GM12878 (cell line): ENCODE results near the gene C10orf67. TPM values are rescaled to one million over a fixed set of nuclear protein-coding genes. Genes with fewer than 3 reads are reported as not detected.

Experiments used
- ATAC-seq: fragments of 200-7000 bp; cut with Tn5 transposase; 3 replicates; pipeline ENCODE4 v1.9.1; 2020; ENCODE audit warnings: mild to moderate bottlenecking, moderate library complexity
- BruUV-seq: library from RNA; stranded (reverse); fragments of 400-500 nt; replicated peaks from 2 replicates; lab custom pipeline; 2021; lab: Mats Ljungman, UMichigan
- CTCF ChIA-PET: fragments of 300-600 bp; sonication (Branson Sonifier 250); formaldehyde crosslinking; extraction: SDS; loops from one replicate; lab custom pipeline; 2021; ENCODE audit warnings: inconsistent platforms; lab: Yijun Ruan, JAX
- POLR2A ChIA-PET: fragments of 350-600 bp; formaldehyde crosslinking; extraction: SDS; loops from one replicate; lab custom pipeline; 2021; ENCODE audit warnings: inconsistent platforms; lab: Charles Lee
- RAD21 ChIA-PET: fragments of 300-600 bp; sonication (Branson Sonifier 250); formaldehyde crosslinking; loops from one replicate; lab custom pipeline; 2023; ENCODE audit warnings: antibody characterized with exemption; ENCODE audit not compliant: unreplicated experiment; lab: Charles Lee
- SMC1A ChIA-PET: fragments of 300-600 bp; sonication (Branson Sonifier 250); formaldehyde crosslinking; loops from one replicate; lab custom pipeline; 2023; ENCODE audit not compliant: unreplicated experiment, uncharacterized antibody; lab: Charles Lee
- DNase-seq: peaks from one replicate; pipeline ENCODE4 v3.0.0-alpha.2; 2011; ENCODE audit warnings: low read depth, low spot score
- FAIRE-seq: peaks from 3 replicates; lab custom pipeline; 2011; peaks lifted over from hg19 to GRCh38; lab: Jason Lieb, UNC
- H2AFZ ChIP-seq: 2 replicates; pipeline ENCODE4 v1.6.0; 2011; ENCODE audit warnings: low read depth, low read length, control low read depth; ENCODE audit not compliant: control insufficient read depth
- H3K27ac ChIP-seq: 2 replicates; pipeline ENCODE4 v1.5.1; 2011; ENCODE audit warnings: control low read depth; ENCODE audit not compliant: control insufficient read depth, insufficient read depth
- H3K27me3 ChIP-seq, 2 experiments: replicated peaks in 1 of 2; 2 replicates each; pipeline versions ENCODE4 v1.6.0 to v1.6.1; 2011; ENCODE audit warnings: low read length in 1 of 2; ENCODE audit not compliant: control insufficient read depth in 2 of 2, insufficient read depth in 2 of 2
- H3K36me3 ChIP-seq, 2 experiments: 2 replicates each; pipeline ENCODE4 v1.5.1; 2011; ENCODE audit warnings: low read length in 1 of 2; ENCODE audit not compliant: control insufficient read depth in 2 of 2, insufficient read depth in 2 of 2
- H3K4me1 ChIP-seq: 2 replicates; pipeline ENCODE4 v1.6.1; 2011; ENCODE audit warnings: mild to moderate bottlenecking, low read length, moderate library complexity, mixed read lengths; ENCODE audit not compliant: control insufficient read depth, insufficient read depth
- H3K4me2 ChIP-seq: 2 replicates; pipeline ENCODE4 v1.6.0; 2011; ENCODE audit warnings: control low read depth; ENCODE audit not compliant: control insufficient read depth, insufficient read depth
- H3K4me3 ChIP-seq: fragments of 200-600 bp; sonication (generic); 2 replicates; pipeline ENCODE4 v1.5.1; 2016
- H3K79me2 ChIP-seq: 2 replicates; pipeline ENCODE4 v1.6.0; 2011; ENCODE audit warnings: low read length; ENCODE audit not compliant: control insufficient read depth, insufficient read depth
- H3K9ac ChIP-seq: 2 replicates; pipeline ENCODE4 v1.8.0; 2011; ENCODE audit warnings: low read length, control low read depth, mixed read lengths; ENCODE audit not compliant: control insufficient read depth, insufficient read depth
- H3K9me3 ChIP-seq: replicated peaks from 3 replicates; pipeline ENCODE4 v1.5.1; 2011; ENCODE audit warnings: mild to moderate bottlenecking, low read length; ENCODE audit not compliant: control insufficient read depth, insufficient read depth
- H4K20me1 ChIP-seq: 2 replicates; pipeline ENCODE4 v1.6.0; 2011; ENCODE audit not compliant: control insufficient read depth, insufficient read depth
- BHLHE40 ChIP-seq, 2 experiments: fragments of 450-650 bp in 1 of 2; IDR thresholded peaks; 2 replicates each; pipeline ENCODE4 v1.6.1; 2011 to 2017; ENCODE audit warnings: low read depth in 2 of 2, borderline replicate concordance in 1 of 2, improper control_type of control experiment in 1 of 2, low read length in 1 of 2, mild to moderate bottlenecking in 1 of 2
- CHD1 ChIP-seq: IDR thresholded peaks from 2 replicates; pipeline ENCODE4 v1.6.1; 2012; ENCODE audit warnings: low read depth, low read length, improper control_type of control experiment
- IKZF2 ChIP-seq, 2 experiments: fragments of 450-650 bp; IDR thresholded peaks; 2 replicates each; pipeline ENCODE4 v1.6.1; 2017; ENCODE audit warnings: mild to moderate bottlenecking in 2 of 2, moderate library complexity in 2 of 2
- JUNB ChIP-seq: IDR thresholded peaks from 2 replicates; pipeline ENCODE4 v1.6.1; 2016; ENCODE audit warnings: antibody characterized with exemption, mild to moderate bottlenecking
- MTA2 ChIP-seq: fragments of 450-650 bp; IDR thresholded peaks from 2 replicates; pipeline ENCODE4 v1.6.1; 2016; ENCODE audit warnings: low read depth, mild to moderate bottlenecking, moderate library complexity
- MYC ChIP-seq: IDR thresholded peaks from 2 replicates; pipeline ENCODE4 v1.6.1; 2011; ENCODE audit warnings: mild to moderate bottlenecking, low read length, moderate library complexity, inconsistent platforms; ENCODE audit not compliant: insufficient read depth, insufficient replicate concordance, insufficient read length, severe bottlenecking
- NFYB ChIP-seq: IDR thresholded peaks from 2 replicates; pipeline ENCODE4 v1.6.1; 2011; ENCODE audit warnings: low read depth, mild to moderate bottlenecking, low read length, improper control_type of control experiment, moderate library complexity; ENCODE audit not compliant: insufficient read depth
- NRF1 ChIP-seq: conservative IDR thresholded peaks from 2 replicates; pipeline ENCODE4 v1.6.1; 2011; ENCODE audit warnings: mild to moderate bottlenecking, low read depth, low read length, improper control_type of control experiment
- POU2F2 ChIP-seq: IDR thresholded peaks from 3 replicates; pipeline ENCODE4 v1.6.1; 2011; ENCODE audit warnings: low read depth, mild to moderate bottlenecking, low read length, borderline replicate concordance
- SIX5 ChIP-seq: IDR thresholded peaks from 2 replicates; pipeline ENCODE4 v1.6.1; 2011; ENCODE audit warnings: mild to moderate bottlenecking, low read depth, low read length, moderate library complexity; ENCODE audit not compliant: severe bottlenecking
- ZNF207 ChIP-seq: fragments of 450-650 bp; IDR thresholded peaks from 2 replicates; pipeline ENCODE4 v1.6.1; 2014; ENCODE audit warnings: antibody characterized with exemption, mild to moderate bottlenecking, borderline replicate concordance
- WGBS: methylation state at CpG from one replicate; pipeline ENCODE4 v1.1.6; 2016; ENCODE audit warnings: low lambda C conversion rate; ENCODE audit not compliant: insufficient replicate concordance, insufficient coverage; ENCODE audit errors: missing lambda C conversion rate; 5-methylcytosine and 5-hydroxymethylcytosine counted together
- in situ Hi-C: fragments of 300-500 bp; cut with MboI; formaldehyde crosslinking; loops from 9 replicates; pipeline ENCODE4 v1.14.3; 2018; ENCODE audit warnings: mixed read lengths
- intact Hi-C: fragments of 100-400 bp; cut with micrococcal nuclease; formaldehyde crosslinking; loops from one replicate; pipeline ENCODE4 v1.14.2; 2022; ENCODE audit not compliant: unreplicated experiment
- polyA plus RNA-seq, 11 experiments: library from polyadenylated mRNA; depleted of rRNA in 4 of 11; unstranded in 6 of 11; stranded (reverse) in 5 of 11; fragments of >200 nt; fragmentation: Nextera tagmentation in 4 of 11; fragmentation: Illumina TruSeq in 1 of 11; extraction: Ambion mirVana in 4 of 11; extraction: Trizol in 1 of 11; gene quantifications; 1 replicate in 1 of 11; 2 replicates in 10 of 11; pipeline versions ENCODE4 v1.2.1 to v1.2.3, GENCODE V29; 2011 to 2016; ENCODE audit warnings: inconsistent platforms in 2 of 11, missing spikeins in 2 of 11, low read depth in 1 of 11
- total RNA-seq, 4 experiments: library from RNA; depleted of rRNA in 3 of 4; stranded (reverse); fragments of >200 nt in 3 of 4; fragmentation: Illumina TruSeq in 1 of 4; extraction: Trizol in 1 of 4; gene quantifications; 2 replicates each; pipeline versions ENCODE4 v1.2.1 to v1.2.3, GENCODE V29; 2013 to 2021

C10orf67 gene
- total and polyA plus RNA-seq, 10 of the 15 experiments (the other 5 are each of a cell fraction or from before 2014, with no cell fraction given): 0.06 TPM; not detected in 9

DNA sequence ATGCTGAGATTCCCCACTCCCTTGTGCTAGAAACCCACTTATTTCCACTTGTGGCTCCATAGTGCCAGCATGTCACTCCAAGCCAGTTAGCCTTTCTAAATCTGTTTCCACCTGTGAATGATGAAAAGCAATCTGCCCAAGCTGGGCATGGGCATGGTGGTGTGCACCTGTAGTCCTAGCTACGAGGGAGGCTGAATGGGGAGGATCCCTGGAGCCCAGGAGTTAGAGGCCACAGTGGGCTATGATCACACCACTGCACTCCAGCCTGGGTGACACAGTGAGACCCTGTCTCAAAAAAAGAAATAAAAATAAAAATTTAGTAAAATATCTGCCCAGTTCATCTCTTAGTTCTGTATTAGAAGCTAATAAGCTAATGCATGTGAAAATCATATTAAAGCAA is 157.4 kb downstream of the C10orf67 start:
- BruUV-seq: no TSS peak
- no peak for ATAC-seq
- TF ChIP-seq POU2F2 (no peak), BHLHE40 (IDR thresholded peaks at IDR 0.05; ENCODE audit: borderline replicate concordance in 1 of 2, low read depth in 2 of 2, low read length in 1 of 2) (no peak), CHD1 (no peak), NFYB (no peak), MYC (no peak), SIX5 (no peak), IKZF2 (IDR thresholded peaks at IDR 0.05) (no peak), JUNB (no peak), MTA2 (no peak), NRF1 (no peak), ZNF207 (no peak)
- Histone ChIP-seq H3K4me3 (no peak overlapping the region), H3K9me3 (no peaks in the 10 kb centered on the region), H3K79me2 (no peaks in the 10 kb centered on the region), H3K27me3 (no peaks in the 10 kb centered on the region; a peak in 4 of 4 replicates), H3K27ac (no peak overlapping the region), H3K4me2 (no peak overlapping the region), H3K9ac (no peak overlapping the region), H3K4me1 (no peaks in the 10 kb centered on the region), H3K36me3 (no peaks in the 10 kb centered on the region), H4K20me1 (no peaks in the 10 kb centered on the region), H2AFZ (no peak overlapping the region)
- SMC1A ChIA-PET: no interaction called here
- POLR2A ChIA-PET: no interaction called here
- 6% methylated on average over 1 of the region's 1 CpG for WGBS
- CTCF ChIA-PET: no interaction called here
- DNase-seq: no peak
- RAD21 ChIA-PET: no interaction called here
- FAIRE-seq: no peak
- in situ Hi-C loops: no loop called here
- intact Hi-C loops: no loop called here
